NB4 (cell line): ENCODE measurements around the gene ZNF324.
"Not testable (repeated sequence)": the region's sequence is repeated elsewhere in the genome, so short reads cannot be mapped to it uniquely, and the experiment has no call there.

Experiments used
- DNase-seq: peaks from one replicate; pipeline ENCODE4 v3.0.0; 2010; ENCODE audit warnings: low read depth
- H3K4me3 ChIP-seq: one replicate; pipeline ENCODE4 v1.5.1; 2011; ENCODE audit warnings: mild to moderate bottlenecking, low read depth, low read length, moderate library complexity
- CTCF ChIP-seq: IDR thresholded peaks from one replicate; pipeline ENCODE4 v1.5.1; 2012; ENCODE audit warnings: low read depth, low read length
- MAX ChIP-seq: IDR thresholded peaks from 2 replicates; pipeline ENCODE4 v1.6.1; 2011; ENCODE audit warnings: low read depth, low read length
- MYC ChIP-seq: IDR thresholded peaks from 2 replicates; pipeline ENCODE4 v1.6.1; 2011; ENCODE audit warnings: low read depth, low read length
- POLR2A ChIP-seq: IDR thresholded peaks from 2 replicates; pipeline ENCODE4 v1.6.1; 2011; ENCODE audit warnings: mild to moderate bottlenecking; ENCODE audit not compliant: insufficient read length; ENCODE audit errors: extremely low read depth

The ZNF324 gene

GRCh38 chr19:58500242-58500641 lies 33.4 kb downstream of the ZNF324 start:
- TF ChIP-seq MYC = no peak
- no peak for TF ChIP-seq POLR2A
- TF ChIP-seq CTCF = no peak
- no peak for TF ChIP-seq MAX
- peak overlapping the region; percentile 69 for H3K4me3 ChIP-seq
- no peak for DNase-seq

GRCh38 chr19:58507602-58508223 lies 40.8 kb downstream of the ZNF324 start:
- not testable (repeated sequence) for DNase-seq, H3K4me3 ChIP-seq

- no peak for TF ChIP-seq MYC
- DNase-seq = no peak
- no peak overlapping the region for H3K4me3 ChIP-seq
These were observed 42.8 kb downstream of the ZNF324 start for GRCh38 chr19:58509731-58510083.

- TF ChIP-seq MYC = no peak
- TF ChIP-seq POLR2A = no peak
- no peak for TF ChIP-seq MAX
- no peak for TF ChIP-seq CTCF
- DNase-seq = no peak
- H3K4me3 ChIP-seq = no peak overlapping the region
These were observed 43.4 kb downstream of the ZNF324 start for GRCh38 chr19:58510084-58510862.

- no peak for DNase-seq
- H3K4me3 ChIP-seq = no peak within 1 kb of the TSS
- TF ChIP-seq MYC (no peak), CTCF (no peak), POLR2A (no peak), MAX (no peak)
These were observed 44.7 kb downstream of the ZNF324 start, which contains the start of gene SLC27A5 for GRCh38 chr19:58511353-58512208. Gene SLC27A5, minus strand, starts transcription at chr19:58511992. Its CDS starts 37 bp downstream, at chr19:58511955.

- no peak overlapping the region for H3K4me3 ChIP-seq
- TF ChIP-seq MYC (no peak; the same call in 1 of the 2 replicates), POLR2A (no peak), CTCF (no peak), MAX (no peak)
- no peak for DNase-seq
These were observed 46.4 kb downstream of the ZNF324 start for GRCh38 chr19:58513213-58513693.
